Suprapubic skin (tissue), 3 donors: ENCODE results near the gene SCYL3.

Experiments
- CTCF ChIP-seq, 2 donors: fragments of 200-600 bp in 1 of 2; fragments of 450-650 bp in 1 of 2; sonication (generic) in 1 of 2; IDR thresholded peaks; one replicate each; pipeline ENCODE4 v1.5.1; 2016 to 2019; ENCODE audit warnings: antibody characterized with exemption in 2 of 2, mild to moderate bottlenecking in 1 of 2, moderate library complexity in 1 of 2
- POLR2AphosphoS5 ChIP-seq, 3 donors: sonication (generic); formaldehyde crosslinking; IDR thresholded peaks; one replicate each; pipeline ENCODE4 v1.6.1; 2017; ENCODE audit warnings: antibody characterized with exemption in 3 of 3

GRCh38 chr1:169814265-169814664 lies 79.4 kb downstream of the SCYL3 start:
- TF ChIP-seq CTCF (IDR thresholded peaks at IDR 0.05), result no peak
- TF ChIP-seq POLR2AphosphoS5 (IDR thresholded peaks at IDR 0.05), result no peak
